ENCODE results near the gene C12orf75. TPM values are rescaled to one million over a fixed set of nuclear protein-coding genes. Genes with fewer than 3 reads are reported as not detected.

Gene C12orf75
- total RNA-seq, 2 experiments from 2014 or later: 301 to 311 TPM

DNA sequence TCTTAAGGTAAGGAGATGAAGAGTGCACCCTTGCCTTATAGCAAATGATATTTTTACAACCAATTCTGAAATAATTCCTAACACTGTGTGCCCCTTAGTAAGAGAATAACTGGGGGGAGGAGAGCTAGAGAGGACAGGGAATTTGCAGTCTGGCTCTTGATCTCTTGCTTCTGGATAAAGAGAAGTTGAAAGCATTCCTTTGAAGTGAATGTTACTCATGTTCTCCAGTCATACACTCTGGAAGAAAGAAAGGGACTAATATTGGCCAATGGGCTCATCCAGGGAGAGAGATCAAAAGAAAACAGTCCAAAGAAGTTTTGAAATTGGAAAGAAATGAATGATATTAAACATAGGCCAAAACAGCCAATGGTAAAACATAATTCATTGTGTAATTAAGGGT is 25.3 kb downstream of the C12orf75 start:
- Mint-ChIP-seq H3K4me1 (ENCODE audit: low read depth) (peaks cover 80% of the 10 kb centered on the region), H3K27ac (peak overlapping the region; percentile 50)

DNA sequence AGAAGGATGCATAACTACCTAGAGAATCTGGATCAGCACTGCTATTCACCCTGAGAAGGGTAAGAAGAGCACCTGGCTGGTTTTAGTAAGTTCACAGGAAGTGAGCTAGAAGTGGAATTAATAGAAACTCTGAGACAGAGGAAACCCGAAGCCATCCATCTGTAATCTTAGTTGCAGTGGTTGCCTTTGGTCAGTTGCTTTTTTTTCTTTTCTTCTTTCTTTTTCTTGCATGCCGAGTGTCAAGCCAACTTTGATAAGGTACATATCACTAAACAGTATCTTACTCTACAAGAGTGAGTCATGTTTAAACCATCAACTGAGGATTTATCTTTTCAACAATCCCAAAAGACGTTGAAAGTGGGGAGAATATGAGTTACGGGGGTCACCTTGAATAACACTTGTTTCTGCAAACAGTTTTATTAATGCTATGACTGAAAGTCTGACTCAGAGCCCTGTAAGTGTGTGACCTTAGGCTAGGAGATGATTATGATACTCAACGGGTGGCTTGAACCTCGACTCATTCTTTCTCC is 26.7 kb downstream of the C12orf75 start:
- ATAC-seq: peak; percentile 74
- Mint-ChIP-seq H3K4me3 (peak overlapping the region; percentile 57), H3K36me3 (ENCODE audit: low read depth) (peaks cover 74% of the 10 kb centered on the region), H3K27me3 (ENCODE audit: low read depth) (no peaks in the 10 kb centered on the region), H3K9me3 (ENCODE audit: insufficient read depth) (no peaks in the 10 kb centered on the region), H3K27ac (peak overlapping the region; percentile 91), H3K4me1 (ENCODE audit: low read depth) (peaks cover 71% of the 10 kb centered on the region)
- POLR2A ChIA-PET: interaction anchor here (0.6 to 2.0 kb wide), 10 partner anchors 9 to 1528 kb away, joined by 3 to 6 read pairs (median 3); no protein-coding TSS in a partner anchor
- CTCF ChIA-PET: interaction anchor here (1.1 to 3.5 kb wide), 7 partner anchors 8 to 38 kb away, joined by 3 to 23 read pairs (median 8); partner anchors contain the start of gene C12orf75
- no peak for DNase-seq

More for the DNA sequence above, 25.3 kb downstream of the C12orf75 start:
- POLR2A ChIA-PET: no interaction called here
- CTCF ChIA-PET: interaction anchor here (0.9 to 3.5 kb wide), 3 partner anchors 21 to 36 kb away, joined by 4 to 23 read pairs (median 8); partner anchors contain the start of gene C12orf75
- H3K9me3 Mint-ChIP-seq (ENCODE audit: insufficient read depth): no peaks in the 10 kb centered on the region
- peaks cover 73% of the 10 kb centered on the region for H3K36me3 Mint-ChIP-seq (ENCODE audit: low read depth)
- H3K27me3 Mint-ChIP-seq (ENCODE audit: low read depth): no peaks in the 10 kb centered on the region
- DNase-seq (no peak), ATAC-seq (no peak)
- H3K4me3 Mint-ChIP-seq: no peak overlapping the region

DNA sequence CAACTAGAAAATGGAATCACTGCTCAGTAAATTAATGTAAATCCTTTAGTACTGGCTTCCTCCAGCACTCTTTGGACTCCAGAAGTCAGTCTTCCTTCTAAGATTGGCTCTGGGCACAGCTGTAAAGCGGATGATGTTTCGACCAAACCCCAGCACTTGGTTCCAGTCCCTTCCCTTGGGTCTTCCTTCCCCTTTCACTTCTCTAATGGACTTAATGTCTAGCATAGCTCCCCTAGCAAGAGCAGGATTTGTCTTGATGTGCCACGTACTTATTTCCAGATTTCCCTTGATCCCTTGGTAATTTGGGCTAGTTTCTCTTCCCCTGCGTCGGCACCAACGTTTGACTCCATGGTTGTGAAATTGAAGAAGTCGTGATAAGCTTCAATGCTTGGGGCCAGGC is 28.3 kb downstream of the C12orf75 start:
- ATAC-seq: no peak
- DNase-seq: no peak
- H3K9me3 Mint-ChIP-seq (ENCODE audit: insufficient read depth): no peaks in the 10 kb centered on the region
- POLR2A ChIA-PET: interaction anchor here (2.0 kb wide), 1 partner anchor 24 kb away, joined by 6 read pairs; no protein-coding TSS in a partner anchor
- no peak overlapping the region for H3K4me3 Mint-ChIP-seq
- no peaks in the 10 kb centered on the region for H3K27me3 Mint-ChIP-seq (ENCODE audit: low read depth)
- H3K4me1 Mint-ChIP-seq (ENCODE audit: low read depth): peaks cover 66% of the 10 kb centered on the region
- CTCF ChIA-PET: interaction anchor here (0.8 to 3.5 kb wide), 6 partner anchors 10 to 40 kb away, joined by 3 to 23 read pairs (median 4); partner anchors contain the start of gene C12orf75
- H3K27ac Mint-ChIP-seq: peak overlapping the region; percentile 2
- peaks cover 72% of the 10 kb centered on the region for H3K36me3 Mint-ChIP-seq (ENCODE audit: low read depth)

DNA sequence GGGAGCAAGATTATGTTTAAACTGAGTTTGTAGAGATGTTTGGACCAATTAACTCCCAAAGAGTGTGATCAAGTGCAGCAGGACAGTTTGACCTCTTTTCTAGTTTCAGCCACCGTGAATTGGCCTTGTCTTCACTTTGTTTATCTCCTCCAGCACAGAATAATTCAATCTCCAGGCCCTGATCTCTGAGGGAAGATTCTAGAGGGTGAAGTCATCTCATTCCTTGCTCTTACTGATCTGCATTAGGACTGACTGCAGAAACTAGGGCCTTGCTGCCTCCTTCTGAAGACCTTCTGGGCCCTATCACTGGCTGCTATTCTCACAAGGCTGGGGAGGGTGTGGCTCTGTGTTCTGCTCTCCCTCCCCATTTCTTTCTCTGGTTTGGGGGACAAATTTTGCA is 29.4 kb downstream of the C12orf75 start:
- ChIA-PET POLR2A (interaction anchor here (0.7 to 0.8 kb wide), 2 partner anchors 26 to 28 kb away, joined by 3 to 6 read pairs; no protein-coding TSS in a partner anchor), CTCF (no interaction called here)
- peak overlapping the region; percentile 17 for H3K27ac Mint-ChIP-seq
- ATAC-seq (no peak), DNase-seq (no peak)
- no peaks in the 10 kb centered on the region for H3K27me3 Mint-ChIP-seq (ENCODE audit: low read depth)
- peaks cover 57% of the 10 kb centered on the region for H3K4me1 Mint-ChIP-seq (ENCODE audit: low read depth)
- H3K4me3 Mint-ChIP-seq: no peak overlapping the region
- H3K36me3 Mint-ChIP-seq (ENCODE audit: low read depth): peaks cover 68% of the 10 kb centered on the region
- no peaks in the 10 kb centered on the region for H3K9me3 Mint-ChIP-seq (ENCODE audit: insufficient read depth)

DNA sequence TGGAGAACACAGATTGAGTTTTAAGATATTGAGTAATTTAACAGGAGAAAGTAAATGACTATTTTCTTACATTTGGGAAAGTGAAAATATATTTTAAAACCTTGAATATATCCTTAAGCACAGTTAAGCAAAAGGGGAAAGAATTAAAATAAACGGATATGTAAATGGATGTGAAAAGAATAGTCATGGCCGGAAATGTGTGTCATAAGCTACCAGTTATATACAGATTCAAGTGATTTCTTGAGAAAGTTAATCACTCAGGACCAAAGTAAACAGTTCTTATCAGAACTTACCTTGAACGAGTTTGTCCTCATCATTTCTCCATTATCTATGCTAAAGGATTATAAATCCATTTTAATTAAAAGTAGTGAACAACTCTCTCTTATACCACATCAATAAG is 33.4 kb downstream of the C12orf75 start:
- POLR2A ChIA-PET: interaction anchor here (0.7 to 1.5 kb wide), 3 partner anchors 18 to 669 kb away, joined by 3 to 6 read pairs (median 3); no protein-coding TSS in a partner anchor

DNA sequence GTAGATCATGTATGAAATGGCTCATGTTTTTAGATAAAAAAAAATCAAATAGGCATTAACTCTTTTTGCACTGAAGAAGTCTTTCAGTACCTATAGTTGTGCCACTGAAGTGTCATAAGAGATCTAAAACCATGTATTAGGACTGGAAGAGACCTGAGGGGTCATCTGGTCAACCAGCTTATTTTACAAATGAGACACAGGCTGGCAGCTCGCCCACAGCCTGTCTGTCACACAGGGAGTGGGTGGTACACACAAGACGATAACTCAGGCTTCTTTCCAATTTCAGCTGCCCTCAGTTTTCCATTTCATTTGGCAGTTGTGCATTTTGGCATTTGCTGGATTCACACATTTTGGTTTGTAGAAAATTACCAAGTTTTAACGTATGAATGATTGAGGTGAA is 34.7 kb downstream of the C12orf75 start:
- ATAC-seq (no peak), DNase-seq (no peak)
- Mint-ChIP-seq H3K36me3 (ENCODE audit: low read depth) (peaks cover 66% of the 10 kb centered on the region), H3K4me3 (no peak overlapping the region), H3K4me1 (ENCODE audit: low read depth) (peaks cover 15% of the 10 kb centered on the region), H3K9me3 (ENCODE audit: insufficient read depth) (no peaks in the 10 kb centered on the region), H3K27me3 (ENCODE audit: low read depth) (no peaks in the 10 kb centered on the region), H3K27ac (no peak overlapping the region)
- CTCF ChIA-PET: interaction anchor here (1.0 kb wide), 1 partner anchor 44 kb away, joined by 5 read pairs; no protein-coding TSS in a partner anchor
- POLR2A ChIA-PET: interaction anchor here (1.5 kb wide), 1 partner anchor 17 kb away, joined by 6 read pairs; no protein-coding TSS in a partner anchor

More for the DNA sequence above, 33.4 kb downstream of the C12orf75 start:
- Mint-ChIP-seq H3K27ac (no peak overlapping the region), H3K4me3 (no peak overlapping the region), H3K4me1 (ENCODE audit: low read depth) (peaks cover 26% of the 10 kb centered on the region), H3K9me3 (ENCODE audit: insufficient read depth) (no peaks in the 10 kb centered on the region), H3K36me3 (ENCODE audit: low read depth) (peaks cover 69% of the 10 kb centered on the region), H3K27me3 (ENCODE audit: low read depth) (no peaks in the 10 kb centered on the region)
- CTCF ChIA-PET: interaction anchor here (1.2 kb wide), 1 partner anchor 44 kb away, joined by 4 read pairs; no protein-coding TSS in a partner anchor
- ATAC-seq: no peak
- no peak for DNase-seq

DNA sequence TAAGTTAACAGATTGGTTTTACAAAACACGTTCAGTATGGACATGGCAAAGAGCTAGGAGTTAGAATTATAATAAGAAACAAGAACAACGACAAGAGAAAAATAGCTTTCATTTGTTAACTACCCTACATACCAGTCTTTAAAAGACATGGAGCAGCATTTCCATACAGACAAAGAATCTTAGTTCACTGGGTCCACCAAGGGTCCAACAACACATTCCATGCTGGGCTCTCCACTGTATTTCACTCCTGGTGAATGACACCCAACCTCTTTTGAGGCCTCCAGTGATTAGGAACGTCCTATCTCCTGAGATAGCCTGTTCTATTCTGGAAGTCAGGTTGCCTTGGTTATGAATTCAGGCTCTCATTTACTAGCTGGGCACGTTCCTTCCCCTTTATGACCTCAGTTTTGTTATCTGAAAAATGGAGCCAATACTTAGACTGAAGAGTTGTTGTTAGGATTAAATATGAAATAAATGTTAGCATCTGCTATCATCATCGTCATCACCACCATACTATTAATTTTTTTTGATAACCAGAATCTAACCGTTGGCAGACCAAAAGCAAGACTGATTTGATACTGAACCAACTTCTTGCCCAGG is 37.7 kb downstream of the C12orf75 start:
- no peaks in the 10 kb centered on the region for H3K27me3 Mint-ChIP-seq (ENCODE audit: low read depth)
- ATAC-seq: no peak
- no peaks in the 10 kb centered on the region for H3K9me3 Mint-ChIP-seq (ENCODE audit: insufficient read depth)
- ChIA-PET CTCF (interaction anchor here (0.8 to 3.8 kb wide), 4 partner anchors 9 to 48 kb away, joined by 3 to 17 read pairs (median 4); no protein-coding TSS in a partner anchor), POLR2A (interaction anchor here (1.6 kb wide), 1 partner anchor 37 kb away, joined by 3 read pairs; no protein-coding TSS in a partner anchor)
- DNase-seq: no peak
- no peak overlapping the region for H3K4me3 Mint-ChIP-seq
- peaks cover 61% of the 10 kb centered on the region for H3K36me3 Mint-ChIP-seq (ENCODE audit: low read depth)
- H3K27ac Mint-ChIP-seq: no peak overlapping the region
- peaks cover 6% of the 10 kb centered on the region for H3K4me1 Mint-ChIP-seq (ENCODE audit: low read depth)

DNA sequence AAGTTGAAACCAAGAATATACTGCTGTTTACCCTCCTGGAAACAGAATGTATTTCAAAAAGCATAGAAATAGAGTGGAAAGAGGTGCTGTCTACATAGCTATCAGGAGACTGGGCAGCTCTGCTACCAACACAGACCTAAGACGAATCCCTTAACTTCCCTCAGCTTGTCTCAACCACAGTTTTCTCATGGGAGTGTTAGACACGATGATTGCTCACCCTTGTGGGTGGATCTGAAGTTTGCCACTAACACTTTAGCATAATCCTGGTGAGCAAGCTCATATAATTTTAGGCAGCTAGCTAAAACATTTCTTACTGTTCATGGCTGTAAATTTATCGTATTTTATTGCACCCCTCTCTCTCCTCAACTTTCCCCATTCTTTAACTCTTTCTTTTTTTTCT is 38.5 kb downstream of the C12orf75 start:
- Mint-ChIP-seq H3K27ac (no peak overlapping the region), H3K4me1 (ENCODE audit: low read depth) (peaks cover 5% of the 10 kb centered on the region), H3K4me3 (no peak overlapping the region), H3K9me3 (ENCODE audit: insufficient read depth) (no peaks in the 10 kb centered on the region), H3K36me3 (ENCODE audit: low read depth) (peaks cover 64% of the 10 kb centered on the region), H3K27me3 (ENCODE audit: low read depth) (no peaks in the 10 kb centered on the region)
- CTCF ChIA-PET: interaction anchor here (0.8 to 3.8 kb wide), 3 partner anchors 10 to 48 kb away, joined by 3 to 17 read pairs (median 3); no protein-coding TSS in a partner anchor
- DNase-seq (no peak), ATAC-seq (no peak)
- POLR2A ChIA-PET: interaction anchor here (1.6 kb wide), 1 partner anchor 38 kb away, joined by 3 read pairs; no protein-coding TSS in a partner anchor

DNA sequence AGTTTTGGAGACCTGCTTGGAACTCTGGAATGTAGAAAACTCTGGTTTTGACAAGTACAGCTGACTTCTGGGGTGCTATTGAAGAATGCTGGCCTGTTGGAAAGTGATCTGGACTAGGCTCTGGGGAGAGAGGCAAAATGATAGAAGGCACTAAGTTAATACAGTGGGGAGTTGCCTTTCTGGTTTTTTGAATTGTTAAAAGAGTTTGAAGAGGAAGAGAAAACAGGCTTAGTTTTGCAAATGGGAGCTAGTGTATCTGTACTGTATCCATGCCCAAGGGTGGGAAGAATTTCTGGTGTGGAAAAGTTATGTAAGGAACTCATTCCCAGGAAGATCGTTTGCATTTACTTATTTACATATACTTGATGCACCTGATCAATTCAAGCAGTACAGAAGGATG is 43.8 kb downstream of the C12orf75 start:
- CTCF ChIA-PET: interaction anchor here (3.2 kb wide), 1 partner anchor 53 kb away, joined by 10 read pairs; no protein-coding TSS in a partner anchor
- DNase-seq (no peak), ATAC-seq (no peak)
- Mint-ChIP-seq H3K27me3 (ENCODE audit: low read depth) (no peaks in the 10 kb centered on the region), H3K4me3 (no peak overlapping the region), H3K36me3 (ENCODE audit: low read depth) (peaks cover 38% of the 10 kb centered on the region), H3K4me1 (ENCODE audit: low read depth) (peaks cover 2% of the 10 kb centered on the region), H3K27ac (no peak overlapping the region), H3K9me3 (ENCODE audit: insufficient read depth) (no peaks in the 10 kb centered on the region)
- POLR2A ChIA-PET: interaction anchor here (0.9 kb wide), 1 partner anchor 42 kb away, joined by 3 read pairs; no protein-coding TSS in a partner anchor

DNA sequence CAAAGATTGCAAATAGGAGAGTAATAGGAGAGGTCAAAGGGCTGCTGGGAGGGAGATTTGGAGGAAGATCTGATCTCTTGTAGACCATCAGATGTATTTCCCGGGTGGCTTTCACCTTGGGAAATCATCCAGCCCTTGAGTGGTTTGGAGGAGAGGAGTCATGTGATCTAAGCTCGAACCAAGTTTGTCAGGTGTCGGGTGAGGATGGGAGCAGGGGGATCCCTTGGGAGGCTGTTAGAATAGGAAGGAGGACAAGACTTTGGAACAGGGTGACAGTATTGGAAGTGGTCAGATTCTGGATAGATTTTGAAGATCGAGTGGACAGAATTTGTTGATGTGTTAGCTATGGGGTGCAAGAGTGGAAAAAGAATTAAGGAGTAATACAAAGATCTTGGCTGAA is 46.6 kb downstream of the C12orf75 start:
- ChIA-PET CTCF (no interaction called here), POLR2A (interaction anchor here (1.0 kb wide), 1 partner anchor 141 kb away, joined by 3 read pairs; the partner anchor contains the start of gene APPL2)
- no peaks in the 10 kb centered on the region for H3K27me3 Mint-ChIP-seq (ENCODE audit: low read depth)
- no peak for DNase-seq
- H3K9me3 Mint-ChIP-seq (ENCODE audit: insufficient read depth): no peaks in the 10 kb centered on the region
- no peaks in the 10 kb centered on the region for H3K4me1 Mint-ChIP-seq (ENCODE audit: low read depth)
- H3K36me3 Mint-ChIP-seq (ENCODE audit: low read depth): peaks cover 19% of the 10 kb centered on the region
- no peak overlapping the region for H3K4me3 Mint-ChIP-seq
- ATAC-seq: no peak
- H3K27ac Mint-ChIP-seq: no peak overlapping the region

DNA sequence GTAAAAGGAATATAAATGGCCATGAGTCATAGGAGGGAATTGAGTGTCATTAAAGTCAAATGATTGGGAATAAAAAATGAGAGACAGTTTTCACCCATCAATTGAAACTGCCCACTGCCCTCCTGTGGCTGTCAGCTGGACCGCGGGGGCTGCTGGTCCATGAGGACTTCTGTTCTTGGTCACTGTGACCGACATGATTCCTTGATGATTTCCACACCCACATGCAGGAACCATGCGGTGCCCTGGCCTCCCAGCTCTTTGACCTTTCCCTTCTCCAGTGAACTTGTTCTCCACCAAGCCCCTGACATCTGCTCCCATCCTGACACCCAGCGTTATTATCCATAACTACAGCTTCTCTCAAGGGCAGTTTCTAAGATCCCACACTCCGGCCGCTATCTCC is 48.4 kb downstream of the C12orf75 start:
- ATAC-seq (no peak), DNase-seq (no peak)
- Mint-ChIP-seq H3K4me1 (ENCODE audit: low read depth) (no peaks in the 10 kb centered on the region), H3K4me3 (no peak overlapping the region), H3K27me3 (ENCODE audit: low read depth) (no peaks in the 10 kb centered on the region), H3K27ac (no peak overlapping the region), H3K9me3 (ENCODE audit: insufficient read depth) (no peaks in the 10 kb centered on the region), H3K36me3 (ENCODE audit: low read depth) (peaks cover 7% of the 10 kb centered on the region)
- ChIA-PET CTCF (interaction anchor here (1.0 to 3.7 kb wide), 2 partner anchors 11 to 58 kb away, joined by 4 to 19 read pairs; no protein-coding TSS in a partner anchor), POLR2A (interaction anchor here (0.7 kb wide), 1 partner anchor 47 kb away, joined by 3 read pairs; no protein-coding TSS in a partner anchor)
